Activated T-cell treated with anti-CD3 and anti-CD28 coated beads for 1 hour (primary cell): ENCODE data around the gene EDC4.
A peak's percentile ranks its signal among the peaks of the same experiment; 100 is the strongest.
"Not testable (repeated sequence)": the region's sequence is repeated elsewhere in the genome, so short reads cannot be mapped to it uniquely, and the experiment has no call there.

Experiments used
- DNase-seq: peaks from one replicate; pipeline ENCODE4 v3.0.0-alpha.2; 2020; ENCODE audit warnings: low read depth

The EDC4 gene

GRCh38 chr16:67847064-67847861 lies 25.6 kb upstream of the EDC4 start, which contains the start of gene CENPT:
Gene CENPT, minus strand, starts transcription at chr16:67847693. Its CDS starts 13,834 bp downstream, at chr16:67833859.
- no peak for DNase-seq

GRCh38 chr16:67848118-67848517 lies 24.7 kb upstream of the EDC4 start:
- no peak for DNase-seq

GRCh38 chr16:67853670-67854069 lies 19.2 kb upstream of the EDC4 start:
- DNase-seq, result no peak

GRCh38 chr16:67855789-67856188 lies 17.1 kb upstream of the EDC4 start:
- no peak for DNase-seq

- no peak for DNase-seq
Observed at GRCh38 chr16:67856927-67857546, 15.8 kb upstream of the EDC4 start.

- peak; percentile 9 for DNase-seq
Observed at GRCh38 chr16:67857547-67858233, 15.2 kb upstream of the EDC4 start.

GRCh38 chr16:67858500-67858899 lies 14.4 kb upstream of the EDC4 start:
- no peak for DNase-seq

GRCh38 chr16:67860589-67861398 lies 12.1 kb upstream of the EDC4 start:
- DNase-seq, result no peak

GRCh38 chr16:67861877-67862276 lies 11.0 kb upstream of the EDC4 start:
- DNase-seq, result no peak

GRCh38 chr16:67862623-67863583 lies 9.9 kb upstream of the EDC4 start:
- no peak for DNase-seq

GRCh38 chr16:67864044-67864443 lies 8.8 kb upstream of the EDC4 start:
- not testable (repeated sequence) for DNase-seq

- DNase-seq, result no peak
Observed at GRCh38 chr16:67864594-67864993, 8.3 kb upstream of the EDC4 start.

- no peak for DNase-seq
Observed at GRCh38 chr16:67865318-67865717, 7.5 kb upstream of the EDC4 start.

GRCh38 chr16:67868290-67868689 lies 4.6 kb upstream of the EDC4 start:
- DNase-seq, result no peak

GRCh38 chr16:67869653-67870052 lies 3.2 kb upstream of the EDC4 start:
- DNase-seq, result no peak

- no peak for DNase-seq
Observed at GRCh38 chr16:67871256-67871655, 1.6 kb upstream of the EDC4 start.

- DNase-seq, result no peak
Observed at GRCh38 chr16:67872131-67872630, 671 bp upstream of the EDC4 start.

- DNase-seq, result no peak
Observed at GRCh38 chr16:67873435-67874370, 851 bp downstream of the EDC4 start.

- DNase-seq, result no peak
Observed at GRCh38 chr16:67874372-67874771, 1.5 kb downstream of the EDC4 start.

- DNase-seq, result no peak
Observed at GRCh38 chr16:67877064-67877463, 4.2 kb downstream of the EDC4 start.
